AG04450 (cell line): ENCODE measurements around the gene COPRS. TPM values are rescaled to one million over a fixed set of nuclear protein-coding genes. Genes with fewer than 3 reads are reported as not detected.

Experiments used
- CTCF ChIA-PET: fragments of 300-600, 350-600 bp; formaldehyde crosslinking; extraction: SDS; loops from one replicate; lab custom pipeline; 2022; ENCODE audit warnings: antibody characterized with exemption, inconsistent platforms; lab: Charles Lee
- POLR2A ChIA-PET: fragments of 350-600 bp; formaldehyde crosslinking; extraction: SDS; loops from one replicate; lab custom pipeline; 2021; ENCODE audit warnings: antibody characterized with exemption, inconsistent platforms; lab: Yijun Ruan, JAX
- DNase-seq: peaks from one replicate; pipeline ENCODE4 v3.0.0-alpha.2; 2011; ENCODE audit warnings: low read depth, low spot score
- H3K27ac ChIP-seq: one replicate; pipeline ENCODE4 v1.5.1; 2012; ENCODE audit warnings: low read depth, low read length, control low read depth
- H3K27me3 ChIP-seq: one replicate; pipeline ENCODE4 v1.6.0; 2012; ENCODE audit warnings: low read length; ENCODE audit not compliant: control insufficient read depth, insufficient read depth
- H3K4me3 ChIP-seq: 2 replicates; pipeline ENCODE4 v1.5.1; 2011; ENCODE audit warnings: mild to moderate bottlenecking, low read depth, low read length, control low read depth
- H3K9me3 ChIP-seq: 2 replicates; pipeline ENCODE4 v1.5.1; 2012; ENCODE audit warnings: low read length; ENCODE audit not compliant: control insufficient read depth, insufficient read depth
- CTCF ChIP-seq: IDR thresholded peaks from 2 replicates; pipeline ENCODE4 v1.5.1; 2011; ENCODE audit warnings: low read depth, low read length, control low read depth, inconsistent platforms
- polyA plus RNA-seq: library from polyadenylated mRNA; depleted of rRNA; stranded (reverse); fragments of >200 nt; gene quantifications from 2 replicates; pipeline ENCODE4 v1.2.3, GENCODE V29; 2011

The COPRS gene
- polyA plus RNA-seq, 1 experiment: 61.1 TPM

- H3K27ac ChIP-seq: no peak overlapping the region
- DNase-seq: no peak
- H3K27me3 ChIP-seq: no peaks in the 10 kb centered on the region
- CTCF ChIA-PET: interaction anchor here (0.6 to 3.3 kb wide), 38 partner anchors 10 to 473 kb away, joined by 3 to 86 read pairs (median 4); partner anchors contain the start of genes COPRS and UTP6
- peaks cover 3% of the 10 kb centered on the region; the same call in 1 of the 2 replicates for H3K9me3 ChIP-seq
- POLR2A ChIA-PET: interaction anchor here (0.7 to 2.1 kb wide), 2 partner anchors 245 to 283 kb away, joined by 4 to 9 read pairs; no protein-coding TSS in a partner anchor
- no peak overlapping the region for H3K4me3 ChIP-seq
- no peak for TF ChIP-seq CTCF
Measured at GRCh38 chr17:31841850-31842194, 17.2 kb downstream of the COPRS start.

- CTCF ChIA-PET: no interaction called here
- POLR2A ChIA-PET: no interaction called here
Measured at GRCh38 chr17:31838636-31839225, 20.3 kb downstream of the COPRS start.

GRCh38 chr17:31835984-31836383 lies 23.1 kb downstream of the COPRS start:
- ChIA-PET POLR2A (no interaction called here), CTCF (interaction anchor here (1.6 kb wide), 1 partner anchor 278 kb away, joined by 6 read pairs; no protein-coding TSS in a partner anchor)
- Histone ChIP-seq H3K4me3 (no peak overlapping the region), H3K27me3 (no peaks in the 10 kb centered on the region), H3K27ac (no peak overlapping the region), H3K9me3 (peaks cover 10% of the 10 kb centered on the region)
- TF ChIP-seq CTCF: no peak
- no peak for DNase-seq

More at GRCh38 chr17:31838636-31839225, 20.3 kb downstream of the COPRS start:
- H3K4me3 ChIP-seq: no peak overlapping the region
- no peak overlapping the region for H3K27ac ChIP-seq
- H3K9me3 ChIP-seq: peaks cover 3% of the 10 kb centered on the region; the same call in 1 of the 2 replicates
- H3K27me3 ChIP-seq: no peaks in the 10 kb centered on the region
- TF ChIP-seq CTCF: no peak
- DNase-seq: no peak

GRCh38 chr17:31834448-31834847 lies 24.6 kb downstream of the COPRS start:
- H3K27me3 ChIP-seq: no peaks in the 10 kb centered on the region
- POLR2A ChIA-PET: no interaction called here
- CTCF ChIA-PET: no interaction called here
- no peak overlapping the region for H3K4me3 ChIP-seq
- DNase-seq: no peak
- no peak for TF ChIP-seq CTCF
- no peak overlapping the region for H3K27ac ChIP-seq
- peaks cover 10% of the 10 kb centered on the region for H3K9me3 ChIP-seq

GRCh38 chr17:31832746-31833145 lies 26.3 kb downstream of the COPRS start:
- no peak for TF ChIP-seq CTCF
- no peak overlapping the region for H3K4me3 ChIP-seq
- no peak overlapping the region for H3K27ac ChIP-seq
- H3K27me3 ChIP-seq: no peaks in the 10 kb centered on the region
- peaks cover 7% of the 10 kb centered on the region for H3K9me3 ChIP-seq
- ChIA-PET POLR2A (no interaction called here), CTCF (interaction anchor here (2.4 kb wide), 1 partner anchor 9 kb away, joined by 17 read pairs; no protein-coding TSS in a partner anchor)
- DNase-seq: no peak
